T-helper 1 cell (primary cell): ENCODE measurements around the gene CD274.
"Not testable (repeated sequence)": the region's sequence is repeated elsewhere in the genome, so short reads cannot be mapped to it uniquely, and the experiment has no call there.

Experiments
- DNase-seq, 5 donors: peaks; one replicate each; pipeline ENCODE4 v3.0.0-alpha.2; 2012 to 2020
- total RNA-seq, 4 donors: gene quantifications; one replicate each; lab custom pipeline; 2026; lab: John Stamatoyannopoulos, UW

Gene CD274
- 7.5 to 16.9 (median 11.2) reads per million in 4 donors for total RNA-seq

GRCh38 chr9:5450359-5451091, at the start of gene CD274:
Gene CD274, plus strand, starts transcription at chr9:5450542. Its CDS starts 5,572 bp downstream, at chr9:5456114.
- DNase-seq: peak; percentile 65 to 90 (median 69)

GRCh38 chr9:5402217-5402616, 48.1 kb upstream of the CD274 start:
- DNase-seq: no peak

GRCh38 chr9:5408596-5408995, 41.7 kb upstream of the CD274 start:
- no peak for DNase-seq

GRCh38 chr9:5416953-5417352, 33.4 kb upstream of the CD274 start:
- DNase-seq: no peak

- DNase-seq: no peak
These were observed 31.9 kb upstream of the CD274 start for GRCh38 chr9:5418481-5418880.

GRCh38 chr9:5419987-5420386, 30.4 kb upstream of the CD274 start:
- DNase-seq: no peak

- no peak for DNase-seq
These were observed 29.2 kb upstream of the CD274 start for GRCh38 chr9:5421163-5421562.

GRCh38 chr9:5422276-5422675, 28.1 kb upstream of the CD274 start:
- no peak for DNase-seq

GRCh38 chr9:5425006-5425628, 25.2 kb upstream of the CD274 start:
- peak in 1 of 5 donors; percentile 61 for DNase-seq

- no peak for DNase-seq
These were observed 23.3 kb upstream of the CD274 start for GRCh38 chr9:5427005-5427404.

- DNase-seq: no peak
These were observed 22.2 kb upstream of the CD274 start for GRCh38 chr9:5428172-5428571.

GRCh38 chr9:5428794-5429528, 21.4 kb upstream of the CD274 start:
- DNase-seq: no peak

- DNase-seq: no peak
These were observed 20.3 kb upstream of the CD274 start for GRCh38 chr9:5429873-5430564.

GRCh38 chr9:5430912-5431311, 19.4 kb upstream of the CD274 start:
- DNase-seq: no peak

- not testable (repeated sequence) for DNase-seq
These were observed 17.5 kb upstream of the CD274 start for GRCh38 chr9:5432890-5433289.

GRCh38 chr9:5433328-5433727, 17.0 kb upstream of the CD274 start:
- peak in 1 of 5 donors; percentile 13 for DNase-seq

GRCh38 chr9:5433841-5434810, 16.2 kb upstream of the CD274 start:
- DNase-seq: not testable (repeated sequence)

- DNase-seq: no peak
These were observed 14.4 kb upstream of the CD274 start for GRCh38 chr9:5435912-5436311.

GRCh38 chr9:5436441-5436840, 13.9 kb upstream of the CD274 start:
- DNase-seq: no peak

- peak; percentile 79 to 96 (median 87) for DNase-seq
These were observed 12.8 kb upstream of the CD274 start, which contains the start of gene PLGRKT for GRCh38 chr9:5437254-5438216. Gene PLGRKT, minus strand, starts transcription at chr9:5437925. Its CDS starts 5,948 bp downstream, at chr9:5431977.
